K562 (cell line): ENCODE results near the gene ADAMTS6. TPM values are rescaled to one million over a fixed set of nuclear protein-coding genes. Genes with fewer than 3 reads are reported as not detected.

Experiments used
- ATAC-seq: fragments of 200-7000 bp; cut with Tn5 transposase; 3 replicates; pipeline ENCODE4 v1.9.1; 2020; ENCODE audit warnings: moderate library complexity
- BruUV-seq: library from RNA; stranded (reverse); fragments of 400-500 nt; replicated peaks from 2 replicates; lab custom pipeline; 2021; lab: Mats Ljungman, UMichigan
- CTCF ChIA-PET: fragments of 300-600 bp; formaldehyde crosslinking; extraction: SDS; loops from one replicate; lab custom pipeline; 2021; ENCODE audit warnings: low intra/inter-chr PET ratio; lab: Yijun Ruan, JAX
- POLR2A ChIA-PET: fragments of 300-600, 350-650 bp; sonication (Branson Sonifier 250); formaldehyde crosslinking; extraction: SDS; loops from one replicate; lab custom pipeline; 2021; ENCODE audit warnings: antibody characterized with exemption, inconsistent platforms; lab: Yijun Ruan, JAX
- DNase-seq, 4 experiments: peaks; one replicate each; pipeline versions ENCODE4 v3.0.0 to v3.0.0-alpha.2; 2011 to 2018; ENCODE audit warnings: low spot score in 3 of 4, mixed read lengths in 3 of 4; ENCODE audit errors: extremely low read depth in 1 of 4
- FAIRE-seq: peaks from 2 replicates; lab custom pipeline; 2011; peaks lifted over from hg19 to GRCh38; lab: Jason Lieb, UNC
- H2AFZ ChIP-seq: 2 replicates; pipeline ENCODE4 v1.6.0; 2011; ENCODE audit warnings: low read depth, low read length, control low read depth, inconsistent platforms
- H3K27ac ChIP-seq: fragments of 200-600 bp; 3 replicates; pipeline ENCODE4 v1.8.0; 2011; ENCODE audit warnings: low read depth, mild to moderate bottlenecking, control low read depth, inconsistent platforms, low read length, moderate library complexity, mixed read lengths; ENCODE audit errors: extremely low read depth
- H3K27me3 ChIP-seq, 2 experiments: fragments of 300-600 bp in 1 of 2; 2 replicates in 1 of 2; 3 replicates in 1 of 2; pipeline versions ENCODE4 v1.6.0 to v1.8.0; 2011; ENCODE audit warnings: inconsistent platforms in 2 of 2, low read length in 2 of 2, mild to moderate bottlenecking in 1 of 2, mixed read lengths in 1 of 2, moderate library complexity in 1 of 2; ENCODE audit not compliant: control insufficient read depth in 2 of 2, insufficient read depth in 2 of 2
- H3K36me3 ChIP-seq: fragments of 300-600 bp; 3 replicates; pipeline ENCODE4 v1.8.0; 2011; ENCODE audit warnings: mild to moderate bottlenecking, low read length, inconsistent platforms; ENCODE audit not compliant: control insufficient read depth, insufficient read depth
- H3K4me1 ChIP-seq, 2 experiments: fragments of 200-600 bp in 1 of 2; replicated peaks in 1 of 2; 2 replicates in 1 of 2; 3 replicates in 1 of 2; pipeline versions ENCODE4 v1.5.1 to v1.8.0; 2011; ENCODE audit warnings: inconsistent platforms in 2 of 2, low read length in 2 of 2, mild to moderate bottlenecking in 1 of 2, mixed read lengths in 1 of 2, moderate library complexity in 1 of 2; ENCODE audit not compliant: control insufficient read depth in 2 of 2, insufficient read depth in 2 of 2
- H3K4me2 ChIP-seq: 2 replicates; pipeline ENCODE4 v1.6.1; 2011; ENCODE audit warnings: low read length, control low read depth, inconsistent platforms, mixed read lengths; ENCODE audit not compliant: insufficient read depth
- H3K4me3 ChIP-seq: fragments of 200-600 bp; sonication (generic), shearing (Covaris generic); 2 replicates; pipeline ENCODE4 v1.5.1; 2016; ENCODE audit warnings: control low read depth, inconsistent platforms
- H3K79me2 ChIP-seq: fragments of 200-600 bp; 3 replicates; pipeline ENCODE4 v1.8.0; 2011; ENCODE audit warnings: low read length, inconsistent platforms; ENCODE audit not compliant: control insufficient read depth, insufficient read depth
- H3K9ac ChIP-seq, 2 experiments: 2 replicates each; pipeline versions ENCODE4 v1.6.0 to v1.6.1; 2011; ENCODE audit warnings: low read depth in 2 of 2, low read length in 2 of 2, control low read depth in 1 of 2, inconsistent platforms in 1 of 2, mild to moderate bottlenecking in 1 of 2, mixed read lengths in 1 of 2; ENCODE audit not compliant: insufficient read depth in 1 of 2
- H3K9me1 ChIP-seq: one replicate; pipeline ENCODE4 v1.6.0; 2011; ENCODE audit warnings: inconsistent platforms, mild to moderate bottlenecking, low read length, moderate library complexity; ENCODE audit not compliant: control insufficient read depth, insufficient read depth
- H3K9me3 ChIP-seq: replicated peaks from 2 replicates; pipeline ENCODE4 v1.5.1; 2011; ENCODE audit warnings: low read depth, low read length, inconsistent platforms; ENCODE audit not compliant: control insufficient read depth, insufficient read depth
- H4K20me1 ChIP-seq: replicated peaks from 2 replicates; pipeline ENCODE4 v1.6.1; 2011; ENCODE audit warnings: low read length, inconsistent platforms, mixed read lengths; ENCODE audit not compliant: control insufficient read depth, insufficient read depth
- EP400 ChIP-seq: fragments of 450-650 bp; IDR thresholded peaks from 2 replicates; pipeline ENCODE4 v1.6.1; 2017; ENCODE audit warnings: antibody characterized with exemption, mild to moderate bottlenecking, moderate library complexity
- MCM5 ChIP-seq: fragments of 450-650 bp; IDR thresholded peaks from 2 replicates; pipeline ENCODE4 v1.6.1; 2016; ENCODE audit warnings: low read depth
- MYNN ChIP-seq, 2 experiments: sonication (generic); formaldehyde crosslinking in 1 of 2; IDR thresholded peaks; 2 replicates each; pipeline versions ENCODE4 v1.5.0 to v1.6.1; 2016 to 2020; ENCODE audit warnings: antibody characterized with exemption in 1 of 2, missing genetic modification reagents in 1 of 2
- NR3C1 ChIP-seq: sonication (generic); formaldehyde crosslinking; IDR thresholded peaks from 2 replicates; pipeline ENCODE4 v1.8.1; 2022; ENCODE audit warnings: missing genetic modification reagents
- PHF21A ChIP-seq: fragments of 450-650 bp; IDR thresholded peaks from 2 replicates; pipeline ENCODE4 v1.6.1; 2017; ENCODE audit warnings: low read depth, borderline replicate concordance
- SOX6 ChIP-seq: fragments of 450-650 bp; IDR thresholded peaks from 2 replicates; pipeline ENCODE4 v1.6.1; 2014; ENCODE audit warnings: mild to moderate bottlenecking
- SREBF1 ChIP-seq: fragments of 150-350 bp; IDR thresholded peaks from 2 replicates; pipeline ENCODE4 v1.6.1; 2014; ENCODE audit warnings: antibody characterized with exemption, low read depth, low read length, borderline replicate concordance
- TAF1 ChIP-seq: IDR thresholded peaks from 2 replicates; pipeline ENCODE4 v1.6.1; 2011; ENCODE audit warnings: mild to moderate bottlenecking, low read length, moderate library complexity; ENCODE audit not compliant: insufficient read depth, control insufficient read depth, severe bottlenecking; ENCODE audit errors: extremely low read depth
- TFAM ChIP-seq: fragments of 250-450 bp; sonication (Bioruptor Pico); conservative IDR thresholded peaks from 2 replicates; pipeline ENCODE4 v1.5.0; 2021; ENCODE audit warnings: mild to moderate bottlenecking, moderate library complexity
- THRB ChIP-seq: fragments of 450-650 bp; formaldehyde crosslinking; conservative IDR thresholded peaks from 2 replicates; pipeline ENCODE4 v1.4.0; 2022; ENCODE audit warnings: mild to moderate bottlenecking, missing genetic modification characterization
- TSC22D4 ChIP-seq: fragments of 450-650 bp; IDR thresholded peaks from 2 replicates; pipeline ENCODE4 v1.6.1; 2016; ENCODE audit warnings: missing genetic modification characterization, missing biosample characterization, control low read depth
- ZNF174 ChIP-seq: fragments of 250-450 bp; sonication (Bioruptor Pico); IDR thresholded peaks from 2 replicates; pipeline ENCODE4 v1.4.0; 2020; ENCODE audit warnings: mild to moderate bottlenecking
- ZNF184 ChIP-seq: sonication (generic); formaldehyde crosslinking; IDR thresholded peaks from 2 replicates; pipeline ENCODE4 v1.5.0; 2020; ENCODE audit warnings: missing genetic modification reagents
- ZNF197 ChIP-seq: fragments of 200-800 bp; sonication (Bioruptor generic); IDR thresholded peaks from 2 replicates; pipeline ENCODE4 v1.6.1; 2016; ENCODE audit warnings: low read depth, missing genetic modification characterization, missing compliant biosample characterization
- ZNF316 ChIP-seq: fragments of 450-650 bp; IDR thresholded peaks from 2 replicates; pipeline ENCODE4 v1.6.1; 2016
- ZNF354B ChIP-seq: fragments of 250-450 bp; sonication (Bioruptor Pico); IDR thresholded peaks from 2 replicates; pipeline ENCODE4 v1.4.0; 2020
- ZNF41 ChIP-seq: fragments of 250-450 bp; sonication (Bioruptor Pico); conservative IDR thresholded peaks from 2 replicates; pipeline ENCODE4 v1.4.0; 2020; ENCODE audit warnings: mild to moderate bottlenecking
- ZNF431 ChIP-seq: sonication (generic); formaldehyde crosslinking; IDR thresholded peaks from 2 replicates; pipeline ENCODE4 v1.8.0; 2022; ENCODE audit warnings: mild to moderate bottlenecking, missing genetic modification reagents
- ZNF583 ChIP-seq: fragments of 250-450 bp; sonication (Bioruptor Pico); IDR thresholded peaks from 2 replicates; pipeline ENCODE4 v1.4.0; 2020
- ZNF586 ChIP-seq: fragments of 450-650 bp; formaldehyde crosslinking; conservative IDR thresholded peaks from 2 replicates; pipeline ENCODE4 v1.4.0; 2020; ENCODE audit warnings: mild to moderate bottlenecking, moderate library complexity
- WGBS: fragments of 100-300 bp; shearing (Covaris generic); methylation state at CpG from one replicate; pipeline ENCODE4 v1.1.6; 2016; ENCODE audit warnings: low coverage, mixed read lengths; ENCODE audit not compliant: insufficient coverage; ENCODE audit errors: missing lambda C conversion rate; 5-methylcytosine and 5-hydroxymethylcytosine counted together
- in situ Hi-C: fragments of 300-500 bp; cut with MboI; formaldehyde crosslinking; loops from 4 replicates; pipeline ENCODE4 v1.15.0; 2018; ENCODE audit warnings: inconsistent platforms, mixed read lengths
- intact Hi-C: fragments of 100-400 bp; cut with micrococcal nuclease; formaldehyde crosslinking; loops from 2 replicates; pipeline ENCODE4 v1.14.2; 2022
- polyA plus RNA-seq, 8 experiments: library from polyadenylated mRNA; depleted of rRNA in 4 of 8; stranded (reverse) in 5 of 8; unstranded in 3 of 8; fragments of >200 nt; fragmentation: Nextera tagmentation in 2 of 8; fragmentation: Illumina TruSeq in 1 of 8; extraction: Ambion mirVana in 2 of 8; extraction: Trizol in 1 of 8; gene quantifications; 2 replicates each; pipeline versions ENCODE4 v1.2.1 to v1.2.3, GENCODE V29; 2011 to 2014; ENCODE audit warnings: inconsistent platforms in 1 of 8, missing spikeins in 1 of 8
- total RNA-seq, 7 experiments: library from RNA; depleted of rRNA in 6 of 7; stranded (reverse); fragments of >200 nt in 6 of 7; fragmentation: Illumina TruSeq in 2 of 7; extraction: Trizol in 2 of 7; gene quantifications; 2 replicates each; pipeline versions ENCODE4 v1.2.1 to v1.2.3, GENCODE V29; 2011 to 2021; ENCODE audit warnings: low replicate concordance in 1 of 7

Gene ADAMTS6
- total and polyA plus RNA-seq, 9 of the 15 experiments (the other 6 are each of a cell fraction or from before 2014, with no cell fraction given), result 0.57 to 5.3 (median 1.5) TPM

- TF ChIP-seq ZNF174, result no peak
- no peak for TF ChIP-seq ZNF431 (CRISPR knock-in tag)
- TF ChIP-seq SREBF1, result no peak
- no peak for TF ChIP-seq ZNF184 (CRISPR knock-in tag)
- TF ChIP-seq PHF21A, result no peak
- no peak for TF ChIP-seq ZNF583 (CRISPR knock-in tag)
- TF ChIP-seq ZNF586 (CRISPR knock-in tag), result no peak
- no peak for TF ChIP-seq ZNF197 (CRISPR knock-in tag)
Measured at GRCh38 chr5:65111961-65112658, 369.6 kb downstream of the ADAMTS6 start (continued).

GRCh38 chr5:65108786-65109743 is 372.7 kb downstream of the ADAMTS6 start:
- 13% methylated on average over 3 of the region's 3 CpGs for WGBS
- H3K79me2 ChIP-seq, result no peaks in the 10 kb centered on the region
- H3K4me3 ChIP-seq, result no peak overlapping the region
- H3K4me2 ChIP-seq, result no peak overlapping the region
- H3K36me3 ChIP-seq, result no peaks in the 10 kb centered on the region
- ChIA-PET POLR2A (no interaction called here), CTCF (no interaction called here)
- no peak overlapping the region for H3K27ac ChIP-seq
- FAIRE-seq, result no peak
- no peak overlapping the region for H2AFZ ChIP-seq
- no peak for DNase-seq
- no peak for ATAC-seq
- no peaks in the 10 kb centered on the region for H4K20me1 ChIP-seq
- no peaks in the 10 kb centered on the region for H3K4me1 ChIP-seq
- no peaks in the 10 kb centered on the region for H3K27me3 ChIP-seq
- no peak overlapping the region for H3K9ac ChIP-seq
- no peaks in the 10 kb centered on the region for H3K9me3 ChIP-seq
- no peaks in the 10 kb centered on the region for H3K9me1 ChIP-seq
- intact Hi-C loops (no loop called here), in situ Hi-C loops (no loop called here)
- no TSS peak for BruUV-seq
- no peak for TF ChIP-seq SOX6
- no peak for TF ChIP-seq ZNF41 (CRISPR knock-in tag)
- TF ChIP-seq THRB (CRISPR knock-in tag), result no peak
- TF ChIP-seq TSC22D4 (tag), result no peak
- no peak for TF ChIP-seq TAF1
- TF ChIP-seq MYNN (IDR thresholded peaks at IDR 0.05), result no peak
- TF ChIP-seq MYNN (CRISPR knock-in tag; IDR thresholded peaks at IDR 0.05), result no peak
- no peak for TF ChIP-seq EP400
- TF ChIP-seq MCM5, result no peak
- TF ChIP-seq ZNF316, result no peak
- no peak for TF ChIP-seq TFAM
- no peak for TF ChIP-seq NR3C1 (CRISPR knock-in tag)
- TF ChIP-seq ZNF354B (CRISPR knock-in tag), result no peak
